Fibroblast of gingiva (primary cell): Measurements from ENCODE around the gene CARMIL1.
A peak's percentile ranks its signal among the peaks of the same experiment; 100 is the strongest.
"Not testable (repeated sequence)": the region's sequence is repeated elsewhere in the genome, so short reads cannot be mapped to it uniquely, and the experiment has no call there.

Experiments
- DNase-seq: peaks from one replicate; pipeline ENCODE4 v3.0.0-alpha.2; 2011; ENCODE audit warnings: low read depth

Gene CARMIL1

GRCh38 chr6:25579391-25579883, 300.3 kb downstream of the CARMIL1 start:
- no peak for DNase-seq

DNA sequence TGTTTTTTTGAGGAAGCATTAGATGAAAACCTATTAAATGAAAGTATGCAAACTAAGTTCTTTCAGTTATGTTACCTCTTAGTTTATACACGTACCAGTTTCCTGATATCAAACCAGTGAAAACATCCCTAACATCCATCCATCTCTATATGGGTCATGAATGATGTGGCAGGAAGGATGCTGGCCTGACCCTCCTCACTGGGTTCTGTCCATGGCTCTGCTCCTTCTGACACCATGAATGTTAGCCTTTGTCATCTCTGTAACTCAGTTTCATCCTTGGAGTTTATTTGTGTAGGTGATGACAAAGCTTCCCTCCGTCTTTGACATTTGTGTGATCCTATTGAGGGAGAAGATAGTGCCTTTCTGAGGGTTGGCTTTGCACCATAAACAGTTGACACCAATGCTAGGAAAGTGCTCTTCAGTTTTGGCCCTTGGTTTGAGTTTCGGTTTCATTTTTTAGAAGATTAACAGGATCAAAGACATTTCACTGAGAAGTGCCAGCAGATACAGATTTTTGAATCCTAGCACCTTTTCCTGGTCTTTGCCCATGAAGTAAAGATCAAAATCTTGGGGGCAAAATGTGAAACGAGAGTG, 300.8 kb downstream of the CARMIL1 start:
- DNase-seq, result no peak

DNA sequence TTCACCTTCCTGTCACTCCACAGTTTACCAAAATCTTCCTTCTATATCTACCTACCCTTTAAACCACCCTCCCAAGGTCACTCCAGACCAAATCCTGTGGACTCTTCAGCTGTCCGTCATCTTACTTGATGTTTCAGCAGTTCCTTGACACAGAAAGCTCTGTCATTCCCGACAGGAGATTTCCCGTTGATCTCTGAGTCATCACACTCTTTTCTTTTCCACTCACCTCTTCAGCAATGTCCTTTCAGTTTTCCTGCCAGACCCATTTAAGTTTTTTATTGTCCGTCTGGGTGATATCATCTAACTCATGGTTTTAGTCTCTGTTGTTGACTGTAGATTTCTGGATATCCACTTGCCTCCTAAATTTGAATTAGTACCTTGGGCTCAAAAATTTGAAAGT, 302.9 kb downstream of the CARMIL1 start:
- DNase-seq, result no peak

GRCh38 chr6:25583099-25583498, 303.9 kb downstream of the CARMIL1 start:
- DNase-seq, result no peak

DNA sequence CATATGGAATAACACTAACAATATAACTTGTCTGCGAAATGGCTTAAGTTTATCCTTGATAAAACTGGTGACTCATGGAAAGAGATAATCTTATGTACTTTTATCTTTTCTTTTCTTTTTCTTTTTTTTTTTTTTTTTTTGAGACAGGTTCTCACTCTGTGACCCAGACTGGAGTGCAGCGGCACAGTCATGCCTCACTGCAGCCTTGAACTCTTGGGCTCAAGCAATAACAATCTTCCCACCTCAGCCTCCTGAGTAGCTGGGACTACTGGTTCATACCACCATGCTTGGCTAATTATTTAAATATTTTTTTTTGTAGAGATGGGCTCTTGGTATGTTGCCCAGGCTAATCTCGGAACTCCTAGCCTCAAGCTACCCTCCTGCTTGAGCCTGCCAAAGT, 304.7 kb downstream of the CARMIL1 start:
- no peak for DNase-seq

GRCh38 chr6:25585225-25585624, 306.1 kb downstream of the CARMIL1 start:
- no peak for DNase-seq

DNA sequence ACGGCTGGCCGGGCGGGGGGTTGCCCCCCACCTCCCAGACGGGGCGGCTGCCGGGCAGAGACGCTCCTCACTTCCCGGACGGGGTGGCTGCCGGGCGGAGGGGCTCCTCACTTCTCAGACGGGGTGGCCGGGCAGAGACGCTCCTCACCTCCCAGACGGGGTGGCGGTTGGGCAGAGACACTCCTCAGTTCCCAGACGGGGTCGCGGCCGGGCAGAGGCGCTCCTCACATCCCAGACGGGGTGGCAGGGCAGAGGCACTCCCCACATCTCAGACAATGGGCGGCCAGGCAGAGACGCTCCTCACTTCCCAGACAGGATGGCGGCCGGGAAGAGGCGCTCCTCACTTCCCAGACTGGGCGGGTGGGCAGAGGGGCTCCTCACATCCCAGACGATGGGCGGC, 306.9 kb downstream of the CARMIL1 start:
- not testable (repeated sequence) for DNase-seq

- DNase-seq, result no peak
These were observed 307.8 kb downstream of the CARMIL1 start for GRCh38 chr6:25586927-25587326.

GRCh38 chr6:25590986-25591385, 311.8 kb downstream of the CARMIL1 start:
- DNase-seq, result no peak

DNA sequence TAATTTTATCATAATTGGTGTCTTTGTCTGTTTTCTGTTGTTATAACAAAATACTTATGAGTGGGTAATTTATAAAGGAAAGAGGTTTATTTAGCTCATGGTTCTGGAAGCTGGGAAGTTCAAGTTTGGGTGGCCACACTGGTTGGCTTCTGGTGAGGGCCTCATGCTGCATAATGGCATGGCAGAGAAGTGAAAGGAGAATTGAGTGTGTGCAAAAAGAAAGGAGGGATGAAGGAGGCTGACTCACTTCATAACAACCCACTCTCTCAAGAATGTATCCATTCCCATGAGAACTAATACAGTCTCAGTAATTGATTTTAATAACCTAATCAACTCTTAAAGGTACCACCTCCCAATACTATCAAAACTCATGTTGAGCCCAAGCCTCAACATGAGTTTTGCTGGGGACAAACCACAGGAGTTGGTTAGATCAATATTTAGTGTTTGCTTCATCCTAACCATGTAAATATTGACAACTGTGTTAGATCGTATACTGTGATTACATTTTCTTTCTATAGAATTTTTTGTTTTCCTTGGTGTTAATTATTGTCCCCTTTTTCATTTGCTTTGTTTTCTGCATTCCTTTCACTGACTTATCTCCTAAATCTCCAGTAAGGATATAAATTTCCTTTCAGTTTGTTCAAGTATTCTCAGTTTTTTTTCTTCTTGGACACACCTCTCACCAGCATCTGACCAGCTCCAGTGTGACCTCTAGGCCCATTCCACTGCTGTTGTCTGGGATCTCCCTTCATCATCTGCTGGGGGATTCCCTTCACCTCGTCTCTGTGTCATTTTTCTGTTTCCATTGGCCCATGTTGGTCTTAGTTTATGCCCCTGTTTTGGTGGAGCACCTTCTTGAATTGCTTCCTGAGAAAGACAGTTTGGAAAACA, 318.0 kb downstream of the CARMIL1 start:
- DNase-seq, result no peak

GRCh38 chr6:25599516-25600085, 320.4 kb downstream of the CARMIL1 start:
- no peak for DNase-seq

- peak; percentile 54 for DNase-seq
These were observed 322.9 kb downstream of the CARMIL1 start for GRCh38 chr6:25601800-25602673.

DNA sequence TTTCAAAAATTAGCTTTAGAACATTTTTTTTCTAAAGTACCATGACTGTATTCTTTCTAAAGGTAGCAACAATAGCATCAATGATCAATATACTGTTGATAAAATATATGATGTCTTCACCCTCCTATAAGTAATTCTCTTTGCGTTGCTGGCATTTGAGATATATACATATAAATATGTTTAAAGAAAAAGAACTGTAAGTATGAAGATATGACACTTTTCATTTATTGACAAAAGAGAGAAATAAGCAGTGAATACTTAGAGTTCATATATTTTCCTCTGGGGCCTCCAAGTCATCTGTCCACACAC, 323.5 kb downstream of the CARMIL1 start:
- no peak for DNase-seq

- no peak for DNase-seq
These were observed 324.1 kb downstream of the CARMIL1 start for GRCh38 chr6:25603251-25603650.

- no peak for DNase-seq
These were observed 327.0 kb downstream of the CARMIL1 start for GRCh38 chr6:25606151-25606550.

GRCh38 chr6:25608558-25609174, 329.5 kb downstream of the CARMIL1 start:
- DNase-seq, result no peak

DNA sequence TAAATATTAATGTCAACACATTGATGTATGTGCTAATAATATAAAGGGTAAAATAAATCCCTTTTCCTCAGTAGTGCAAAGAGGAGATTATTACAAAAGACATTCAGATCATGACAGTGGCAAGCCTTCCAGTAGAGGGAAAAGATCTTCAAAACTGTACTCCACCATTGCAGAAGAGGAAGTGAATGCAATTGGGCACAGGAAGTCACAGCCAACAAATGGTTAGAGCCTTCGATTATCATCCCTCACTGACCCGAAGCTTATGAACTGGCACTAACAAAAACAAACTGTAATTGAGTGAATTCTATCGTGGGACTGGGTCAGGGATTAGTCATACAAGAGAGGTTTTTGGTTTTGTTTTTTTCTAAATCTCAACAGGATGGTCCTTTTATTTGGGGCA, 333.5 kb downstream of the CARMIL1 start:
- no peak for DNase-seq

- DNase-seq, result no peak
These were observed 334.2 kb downstream of the CARMIL1 start for GRCh38 chr6:25613415-25613814.

GRCh38 chr6:25614052-25614451, 334.9 kb downstream of the CARMIL1 start:
- no peak for DNase-seq

DNA sequence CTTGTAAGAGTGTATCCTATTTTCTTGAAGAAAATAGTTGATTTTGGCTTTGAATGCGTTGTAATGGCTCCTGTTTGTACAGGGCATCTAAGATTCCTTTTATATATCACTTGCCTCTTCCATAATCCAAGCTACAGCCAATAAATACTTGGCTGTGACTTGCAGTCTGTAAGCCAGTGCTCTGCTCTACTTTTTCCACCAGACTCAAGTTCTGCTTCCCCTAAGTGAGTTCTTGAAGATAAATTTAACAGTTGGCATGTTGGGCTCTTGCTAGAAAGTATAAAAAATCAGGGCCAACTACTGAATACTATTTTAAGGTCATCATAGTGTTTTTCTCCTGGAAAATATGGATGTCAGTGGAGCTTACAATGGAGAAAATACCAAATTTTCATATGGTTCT, 336.3 kb downstream of the CARMIL1 start:
- no peak for DNase-seq

DNA sequence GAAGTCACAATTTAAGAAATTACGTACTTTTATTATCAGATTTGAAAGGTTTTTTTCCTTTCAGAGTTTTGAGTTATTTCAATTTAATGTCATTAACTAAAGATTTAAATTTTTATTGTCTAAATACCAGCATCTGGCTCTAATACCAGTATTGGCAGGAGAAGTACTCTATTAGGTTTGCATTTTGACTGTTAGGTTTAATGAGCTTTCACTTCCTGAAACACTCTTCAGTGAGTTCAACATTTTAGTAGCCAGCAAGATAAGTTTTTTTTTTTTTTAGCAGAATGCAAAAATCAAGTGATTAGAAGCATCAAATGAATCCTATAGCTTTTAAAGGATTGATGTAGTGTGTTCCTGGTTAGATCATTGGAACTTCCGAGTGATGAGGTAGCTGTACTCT, 338.8 kb downstream of the CARMIL1 start:
- no peak for DNase-seq

DNA sequence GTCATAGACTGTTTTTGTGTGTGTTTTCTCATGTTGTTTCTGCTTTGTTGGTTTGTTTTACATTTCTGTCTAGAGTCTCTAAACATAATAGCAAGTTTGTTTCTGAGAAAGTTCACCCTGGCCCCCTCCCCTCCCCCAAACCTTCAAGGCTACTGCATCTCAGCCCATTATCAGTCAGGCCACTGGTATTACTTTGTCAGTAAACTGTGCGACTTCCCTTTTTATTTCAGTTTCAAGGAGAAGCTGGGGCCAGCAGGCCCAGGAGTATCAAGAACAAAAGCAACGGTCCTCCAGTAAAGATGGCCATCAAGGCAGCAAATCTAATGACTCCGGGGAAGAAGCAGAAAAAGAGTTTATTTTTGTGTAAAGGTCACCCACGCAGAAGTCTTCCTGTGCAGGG, 340.0 kb downstream of the CARMIL1 start:
- DNase-seq, result no peak
